Kidney (tissue), 14 donors: ENCODE data around the gene SRCIN1. TPM values are rescaled to one million over a fixed set of nuclear protein-coding genes. Genes with fewer than 3 reads are reported as not detected.

Source experiments
- DNase-seq, 5 donors: peaks; one replicate each; pipeline ENCODE4 v3.0.0-alpha.2; 2013 to 2020
- FAIRE-seq: peaks from 2 replicates; lab custom pipeline; 2012; peaks lifted over from hg19 to GRCh38; lab: Jason Lieb, UNC
- H3K27ac ChIP-seq, 2 donors: one replicate each; pipeline ENCODE4 v1.7.0; 2013; ENCODE audit warnings: low read depth in 2 of 2, low read length in 2 of 2, inconsistent platforms in 1 of 2
- H3K27me3 ChIP-seq: one replicate; pipeline ENCODE4 v1.7.1; 2013; ENCODE audit warnings: low read length, inconsistent platforms; ENCODE audit not compliant: control insufficient read depth, insufficient read depth
- H3K36me3 ChIP-seq, 3 donors: one replicate each; pipeline versions ENCODE4 v1.7.0 to v1.7.1; 2013; ENCODE audit warnings: low read length in 3 of 3, control low read depth in 1 of 3, inconsistent platforms in 1 of 3; ENCODE audit not compliant: insufficient read depth in 3 of 3, control insufficient read depth in 2 of 3
- H3K4me1 ChIP-seq, 3 donors: one replicate each; pipeline versions ENCODE4 v1.7.0 to v1.7.1; 2013; ENCODE audit warnings: low read length in 3 of 3, inconsistent platforms in 1 of 3, low read depth in 1 of 3; ENCODE audit not compliant: control insufficient read depth in 2 of 3, insufficient read depth in 2 of 3
- H3K4me3 ChIP-seq, 3 donors: one replicate each; pipeline versions ENCODE4 v1.7.0 to v1.8.1; 2013; ENCODE audit warnings: low read length in 3 of 3, control low read depth in 1 of 3, inconsistent platforms in 1 of 3
- H3K9ac ChIP-seq, 3 donors: one replicate each; pipeline versions ENCODE4 v1.7.0 to v1.7.1; 2013; ENCODE audit warnings: low read length in 3 of 3, control low read depth in 1 of 3, inconsistent platforms in 1 of 3
- H3K9me3 ChIP-seq, 3 donors: one replicate each; pipeline versions ENCODE4 v1.7.0 to v1.7.1; 2013; ENCODE audit warnings: low read length in 3 of 3, control low read depth in 1 of 3, inconsistent platforms in 1 of 3; ENCODE audit not compliant: control insufficient read depth in 2 of 3, insufficient read depth in 1 of 3
- intact Hi-C: fragments of 100-400 bp; cut with DNase I; formaldehyde crosslinking; loops from one replicate; pipeline ENCODE4 v1.11.1; 2022
- polyA plus RNA-seq: library from polyadenylated mRNA; stranded (reverse); fragments of 350-450 nt; fragmentation: Illumina TruSeq; extraction: RNeasy Lipid Tissue Mini Kit (QIAGEN cat#74804); gene quantifications from one replicate; pipeline ENCODE4 v1.2.3, GENCODE V29; 2014; ENCODE audit warnings: low read depth, low replicate concordance; ENCODE audit not compliant: insufficient read depth
- total RNA-seq: library from RNA; stranded (reverse); fragmentation: NEBNext Ultra II Directional; extraction: Animal tissue kit (Norgen Biotek cat#: 25700); gene quantifications from one replicate; pipeline ENCODE4 v1.2.1, GENCODE V29; 2021
- TF ChIP-seq, protein P1 (sequence below): IDR thresholded peaks from 3 replicates; pipeline ENCODE4 v1.5.1; 2012; ENCODE audit warnings: mild to moderate bottlenecking, moderate library complexity, borderline replicate concordance; ENCODE audit not compliant: insufficient read depth; ENCODE audit errors: extremely low read depth
- donor health status: control.
- donor health status: control.
- donor health status: control.
- donor health status: control.
- donor health status: control.
- donor health status: DM: yes; HTN: yes; CAD: no.
- donor health status: Normal renal cell carcinoma (clear cell type).

Gene SRCIN1
- total and polyA plus RNA-seq, 2 donors from 2014 or later, result 0.34 to 6.1 TPM

DNA sequence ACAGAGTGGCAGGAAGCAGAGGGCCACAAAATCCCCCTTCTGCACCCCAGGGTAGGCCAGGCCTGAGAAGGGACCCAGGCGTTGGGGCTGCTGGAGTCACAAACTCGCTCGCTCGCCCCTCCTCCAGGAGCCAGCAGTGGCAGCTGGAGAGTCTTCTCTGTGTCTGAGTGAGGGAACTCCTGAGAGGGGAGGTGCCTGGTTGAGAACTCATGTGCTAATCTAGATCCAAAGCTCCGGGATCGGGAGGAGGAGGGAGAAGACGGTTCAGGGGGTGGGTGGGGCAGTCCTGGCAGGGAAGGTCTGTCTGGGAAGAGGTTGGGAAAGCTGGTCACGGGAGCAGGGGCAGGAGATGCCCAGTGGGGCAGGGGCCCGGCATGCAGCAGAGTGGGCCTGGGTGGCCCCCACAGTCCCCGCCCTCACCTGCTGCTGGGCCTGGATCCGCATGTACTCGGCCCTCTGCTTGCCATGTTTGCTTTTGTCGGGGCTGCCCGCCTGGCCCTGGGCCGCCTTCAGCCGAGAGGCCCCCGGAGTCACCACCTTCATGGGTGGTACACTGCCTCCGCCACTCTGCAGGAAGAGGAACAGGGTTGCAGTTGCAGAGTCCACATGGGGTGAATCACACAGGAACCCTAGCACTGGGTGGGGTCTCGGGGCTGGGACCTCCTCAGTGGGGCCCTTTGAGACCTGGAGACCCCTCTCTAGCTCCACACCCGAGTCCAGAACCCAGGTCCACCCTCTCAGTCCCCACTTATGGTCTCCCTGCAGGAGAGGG is 62.2 kb downstream of the SRCIN1 start:
- H3K9me3 ChIP-seq, result no peaks in the 10 kb centered on the region
- H3K27me3 ChIP-seq, result no peaks in the 10 kb centered on the region
- no peak for FAIRE-seq
- no peaks in the 10 kb centered on the region for H3K36me3 ChIP-seq
- H3K4me1 ChIP-seq, result no peaks in the 10 kb centered on the region
- intact Hi-C loops, result no loop called here
- DNase-seq, result peak in 1 of 5 donors; percentile 28
- no peak overlapping the region for H3K9ac ChIP-seq
- TF ChIP-seq, protein P1, sequence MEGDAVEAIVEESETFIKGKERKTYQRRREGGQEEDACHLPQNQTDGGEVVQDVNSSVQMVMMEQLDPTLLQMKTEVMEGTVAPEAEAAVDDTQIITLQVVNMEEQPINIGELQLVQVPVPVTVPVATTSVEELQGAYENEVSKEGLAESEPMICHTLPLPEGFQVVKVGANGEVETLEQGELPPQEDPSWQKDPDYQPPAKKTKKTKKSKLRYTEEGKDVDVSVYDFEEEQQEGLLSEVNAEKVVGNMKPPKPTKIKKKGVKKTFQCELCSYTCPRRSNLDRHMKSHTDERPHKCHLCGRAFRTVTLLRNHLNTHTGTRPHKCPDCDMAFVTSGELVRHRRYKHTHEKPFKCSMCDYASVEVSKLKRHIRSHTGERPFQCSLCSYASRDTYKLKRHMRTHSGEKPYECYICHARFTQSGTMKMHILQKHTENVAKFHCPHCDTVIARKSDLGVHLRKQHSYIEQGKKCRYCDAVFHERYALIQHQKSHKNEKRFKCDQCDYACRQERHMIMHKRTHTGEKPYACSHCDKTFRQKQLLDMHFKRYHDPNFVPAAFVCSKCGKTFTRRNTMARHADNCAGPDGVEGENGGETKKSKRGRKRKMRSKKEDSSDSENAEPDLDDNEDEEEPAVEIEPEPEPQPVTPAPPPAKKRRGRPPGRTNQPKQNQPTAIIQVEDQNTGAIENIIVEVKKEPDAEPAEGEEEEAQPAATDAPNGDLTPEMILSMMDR, result no peak
- no peak overlapping the region for H3K4me3 ChIP-seq
- H3K27ac ChIP-seq, result no peak overlapping the region

DNA sequence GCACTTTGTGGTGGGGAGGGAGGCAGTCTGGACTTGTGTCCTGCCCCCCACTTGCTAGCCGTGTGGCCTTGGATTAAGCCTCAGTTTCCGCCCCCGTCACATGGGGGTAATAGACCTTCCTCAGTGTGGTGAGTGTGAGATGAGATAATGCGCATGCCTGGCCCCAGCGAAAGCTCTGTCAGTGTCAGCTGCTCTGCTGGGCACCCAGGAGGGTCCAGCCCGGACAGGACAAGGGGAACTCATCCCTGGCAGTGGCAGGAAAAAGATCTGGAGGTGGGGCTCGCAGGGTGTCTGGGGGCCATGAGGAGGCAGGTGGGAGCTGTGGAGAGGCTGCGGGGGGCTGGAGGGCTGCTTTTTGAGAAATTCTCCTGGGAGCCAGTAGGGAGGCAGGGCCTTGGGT is 63.5 kb downstream of the SRCIN1 start:
- H3K9me3 ChIP-seq, result no peaks in the 10 kb centered on the region
- H3K27ac ChIP-seq, result no peak overlapping the region
- no peaks in the 10 kb centered on the region for H3K27me3 ChIP-seq
- no peaks in the 10 kb centered on the region for H3K36me3 ChIP-seq
- intact Hi-C loops, result no loop called here
- DNase-seq (peak in 1 of 5 donors; percentile 22), FAIRE-seq (no peak)
- TF ChIP-seq, protein P1, result no peak
- no peaks in the 10 kb centered on the region for H3K4me1 ChIP-seq
- no peak overlapping the region for H3K4me3 ChIP-seq
- H3K9ac ChIP-seq, result no peak overlapping the region

DNA sequence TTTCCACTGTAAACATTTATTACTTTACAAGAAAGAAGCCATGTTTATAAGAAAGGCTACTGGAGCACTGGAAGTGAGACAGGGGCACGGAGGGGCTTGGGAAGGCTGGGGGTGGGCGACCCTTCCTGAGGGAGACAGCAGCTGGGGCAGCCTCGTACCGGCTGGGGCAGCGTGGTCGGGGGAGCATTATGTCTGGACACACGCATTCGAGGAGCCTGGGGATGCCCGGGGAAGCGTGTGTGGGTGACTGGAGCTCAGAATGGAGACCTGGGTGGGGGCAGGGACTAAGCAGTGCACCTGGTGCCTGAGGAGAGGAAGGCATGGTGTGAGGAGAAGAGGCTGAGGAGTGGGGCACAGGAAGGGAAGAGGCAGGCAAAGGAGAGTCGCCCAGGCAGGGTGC is 64.5 kb downstream of the SRCIN1 start:
- Histone ChIP-seq H3K9ac (no peak overlapping the region), H3K27ac (no peak overlapping the region), H3K4me1 (no peaks in the 10 kb centered on the region), H3K4me3 (no peak overlapping the region), H3K9me3 (no peaks in the 10 kb centered on the region), H3K27me3 (no peaks in the 10 kb centered on the region), H3K36me3 (no peaks in the 10 kb centered on the region)
- DNase-seq, result peak in 2 of 5 donors; percentile 29 to 34
- TF ChIP-seq, protein P1, result no peak
- FAIRE-seq, result no peak
- intact Hi-C loops, result no loop called here
